Activated gamma-delta T cell treated with anti-CD3 and anti-CD28 coated beads, Interleukin-2, amount 50 U/mL, for 16 hours (primary cell): ENCODE data around the gene FSTL5.
"Not testable (repeated sequence)": the region's sequence is repeated elsewhere in the genome, so short reads cannot be mapped to it uniquely, and the experiment has no call there.

Experiments
- DNase-seq: peaks from one replicate; pipeline ENCODE4 v3.0.0-alpha.2; 2020; ENCODE audit warnings: low read depth

FSTL5 gene

GRCh38 chr4:162163892-162164759 is at the start of gene FSTL5:
FSTL5 (minus strand) TSS chr4:162164000; CDS start chr4:162111396, 52,604 bp downstream.
- no peak for DNase-seq

DNA sequence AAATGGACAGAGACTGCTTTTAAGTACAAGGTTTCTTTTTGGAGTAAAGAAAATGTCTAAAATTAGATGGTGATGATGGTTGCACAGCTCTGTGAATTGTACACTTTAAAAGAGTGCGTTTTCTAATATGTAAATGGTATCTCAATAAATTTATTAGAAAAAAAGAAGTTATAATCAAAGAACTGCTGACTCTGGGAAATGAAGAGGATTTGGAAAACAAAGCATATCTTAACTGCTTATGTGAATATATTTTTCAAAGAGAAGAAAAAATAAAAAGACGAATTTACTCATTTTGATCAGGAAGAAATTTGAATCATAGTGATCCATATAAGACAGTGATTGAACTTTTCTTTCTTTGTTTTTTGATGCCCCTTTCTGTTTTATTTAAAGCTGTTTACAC is 45.9 kb upstream of the FSTL5 start:
- DNase-seq: no peak

GRCh38 chr4:162203478-162203877 is 39.7 kb upstream of the FSTL5 start:
- not testable (repeated sequence) for DNase-seq

- DNase-seq: no peak
These were observed 37.9 kb upstream of the FSTL5 start for GRCh38 chr4:162201673-162202072.

- no peak for DNase-seq
These were observed 6.7 kb upstream of the FSTL5 start for GRCh38 chr4:162170509-162170908.

DNA sequence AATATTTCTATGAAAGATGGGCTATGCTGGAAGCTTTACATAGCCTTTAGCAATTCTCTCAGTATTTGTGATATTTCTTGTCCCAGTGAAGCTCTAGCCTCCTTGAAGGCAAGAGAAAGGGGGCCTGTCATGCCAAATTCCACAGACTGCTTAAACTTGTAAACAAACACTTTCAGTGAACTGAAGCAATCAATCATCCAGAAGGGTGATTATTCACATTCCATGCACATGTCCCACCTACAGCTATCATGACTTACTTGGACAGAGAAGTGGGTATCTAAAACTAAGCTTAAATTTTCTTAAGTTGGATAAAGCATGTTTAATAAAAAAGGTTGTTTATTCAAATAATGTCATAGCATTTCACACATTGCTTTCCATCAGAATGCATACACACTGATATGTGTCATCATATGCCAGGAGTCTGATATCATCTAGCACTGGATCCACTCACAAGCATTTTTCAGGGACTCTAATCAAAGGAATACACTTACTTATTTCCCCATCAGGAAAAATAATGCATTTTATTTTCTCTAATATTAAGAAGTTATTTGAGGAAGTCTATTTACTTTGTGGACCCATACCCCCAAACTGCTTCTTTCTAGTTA is 1.2 kb upstream of the FSTL5 start:
- DNase-seq: no peak

GRCh38 chr4:162162672-162163071 is 1.1 kb downstream of the FSTL5 start:
- no peak for DNase-seq

- no peak for DNase-seq
These were observed 6.6 kb downstream of the FSTL5 start for GRCh38 chr4:162157241-162157640.

DNA sequence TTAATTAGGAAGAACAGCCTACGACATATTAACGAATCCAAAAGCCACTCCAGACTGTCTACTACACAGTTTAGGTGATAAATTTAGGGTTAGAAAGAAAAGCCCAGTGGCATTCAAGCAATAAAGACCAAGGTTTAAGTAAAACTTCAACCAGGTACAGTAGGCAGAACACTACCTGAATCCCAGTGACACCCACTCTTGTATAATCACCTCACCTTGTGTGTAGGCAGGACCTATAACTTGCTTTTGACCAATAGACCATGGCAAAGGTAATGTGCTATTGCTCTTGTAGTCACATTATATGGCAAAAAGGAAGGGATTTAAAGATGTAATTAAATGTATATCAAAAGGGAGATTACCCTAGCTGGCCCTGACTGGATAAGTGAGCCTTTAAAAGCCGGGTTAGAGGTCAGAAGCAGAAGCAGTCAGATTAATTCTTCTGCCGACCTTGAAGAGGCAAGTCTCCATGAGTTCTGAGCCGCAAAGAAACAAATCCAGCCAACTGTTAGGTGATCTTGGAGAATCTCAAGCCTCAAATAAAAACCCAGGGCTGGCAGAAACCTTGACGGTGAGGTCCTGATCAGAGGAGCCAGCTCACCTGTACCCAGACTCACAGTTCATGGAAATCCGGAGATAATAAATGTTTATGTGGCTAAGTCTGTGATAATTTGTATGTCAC is 8.8 kb downstream of the FSTL5 start:
- DNase-seq: no peak

DNA sequence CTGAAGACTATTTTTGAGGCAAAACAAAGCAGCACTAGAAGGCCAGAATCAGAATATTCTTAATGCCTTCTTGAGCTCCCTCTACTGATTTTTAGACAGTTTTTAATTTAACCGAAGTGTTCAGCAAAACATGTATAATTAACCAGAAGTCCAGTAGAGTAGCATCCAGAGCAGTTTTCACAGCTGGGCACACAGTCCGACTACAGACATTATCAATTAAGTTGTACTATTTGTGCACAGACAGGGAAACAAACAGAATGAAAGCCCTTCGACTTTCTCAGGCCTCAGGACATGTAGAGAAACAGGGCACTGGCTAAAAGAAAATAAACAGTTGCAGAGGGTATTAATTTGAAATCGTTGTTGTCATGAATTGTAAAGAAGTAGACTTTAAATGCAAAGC is 11.9 kb downstream of the FSTL5 start:
- no peak for DNase-seq

GRCh38 chr4:162151386-162151785 is 12.4 kb downstream of the FSTL5 start:
- no peak for DNase-seq

DNA sequence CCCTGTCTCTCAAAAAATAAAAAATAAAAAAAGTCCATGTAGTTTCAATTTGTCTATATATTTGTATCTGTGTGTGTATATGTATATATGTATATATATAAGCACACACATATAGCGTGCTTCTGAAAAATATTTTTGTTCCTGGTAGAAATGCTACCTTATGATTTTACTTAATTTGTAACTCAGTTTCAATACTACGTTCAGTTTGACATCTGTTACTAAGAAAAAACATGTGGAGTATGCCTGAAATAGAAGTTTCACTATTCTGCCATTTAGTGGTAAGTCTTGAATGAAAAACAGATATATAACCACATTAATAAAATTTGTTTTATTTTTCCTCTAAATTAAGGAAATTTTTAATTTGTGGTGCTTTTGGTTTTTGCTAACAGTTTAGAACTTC is 14.2 kb downstream of the FSTL5 start:
- DNase-seq: no peak

GRCh38 chr4:162140051-162140683 is 23.6 kb downstream of the FSTL5 start:
- DNase-seq: no peak

- DNase-seq: no peak
These were observed 24.4 kb downstream of the FSTL5 start for GRCh38 chr4:162139412-162139811.

GRCh38 chr4:162131256-162131655 is 32.5 kb downstream of the FSTL5 start:
- DNase-seq: no peak

- no peak for DNase-seq
These were observed 37.1 kb downstream of the FSTL5 start for GRCh38 chr4:162126729-162127128.

- DNase-seq: no peak
These were observed 46.7 kb downstream of the FSTL5 start for GRCh38 chr4:162117051-162117450.

- DNase-seq: no peak
These were observed 47.6 kb downstream of the FSTL5 start for GRCh38 chr4:162116095-162116779.

DNA sequence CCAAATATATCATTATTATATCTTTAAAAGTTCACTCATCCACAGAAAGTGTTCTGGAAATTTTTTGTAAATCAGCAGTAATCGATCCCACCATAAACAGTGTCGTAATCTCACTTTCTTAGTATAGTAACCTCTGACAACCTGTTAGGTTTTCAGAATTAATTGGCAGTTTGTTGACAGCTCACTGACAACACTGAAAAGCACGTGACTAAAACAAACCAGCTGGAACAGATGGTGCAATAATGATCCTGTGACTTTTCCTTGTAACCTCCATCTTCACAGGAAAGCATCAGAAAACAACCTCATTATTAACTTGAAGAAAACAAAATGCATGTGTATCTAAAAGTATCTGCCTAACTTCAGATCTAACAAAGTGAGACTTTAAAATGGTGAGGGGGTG is 48.5 kb downstream of the FSTL5 start:
- no peak for DNase-seq

DNA sequence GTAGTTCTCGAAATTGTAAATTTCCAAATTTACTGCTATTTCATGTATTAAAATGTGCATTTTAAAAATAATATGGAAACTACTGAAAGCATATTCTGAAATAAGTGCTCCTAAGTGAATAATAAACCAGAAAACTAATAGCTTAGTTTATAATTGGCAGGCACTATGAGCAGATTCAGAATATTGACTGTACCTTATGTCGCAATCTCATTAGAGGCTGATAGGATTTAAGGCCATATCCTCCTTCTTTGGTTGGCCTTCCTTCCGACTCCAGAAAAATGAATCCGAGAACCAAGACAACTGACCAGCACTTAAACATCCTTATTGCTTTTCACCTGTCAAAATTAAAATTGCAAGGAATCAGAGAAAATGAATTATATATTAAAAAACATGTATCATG is 52.7 kb downstream of the FSTL5 start:
- no peak for DNase-seq

GRCh38 chr4:162104459-162105124 is 59.2 kb downstream of the FSTL5 start:
- DNase-seq: no peak
